GM12874 (cell line): ENCODE results near the gene PSMC5.

Experiments
- CTCF ChIP-seq: IDR thresholded peaks from 2 replicates; pipeline ENCODE4 v1.5.1; 2011; ENCODE audit warnings: low read depth, mild to moderate bottlenecking, control low read depth, low read length, moderate library complexity; ENCODE audit not compliant: insufficient read depth

PSMC5 gene

DNA sequence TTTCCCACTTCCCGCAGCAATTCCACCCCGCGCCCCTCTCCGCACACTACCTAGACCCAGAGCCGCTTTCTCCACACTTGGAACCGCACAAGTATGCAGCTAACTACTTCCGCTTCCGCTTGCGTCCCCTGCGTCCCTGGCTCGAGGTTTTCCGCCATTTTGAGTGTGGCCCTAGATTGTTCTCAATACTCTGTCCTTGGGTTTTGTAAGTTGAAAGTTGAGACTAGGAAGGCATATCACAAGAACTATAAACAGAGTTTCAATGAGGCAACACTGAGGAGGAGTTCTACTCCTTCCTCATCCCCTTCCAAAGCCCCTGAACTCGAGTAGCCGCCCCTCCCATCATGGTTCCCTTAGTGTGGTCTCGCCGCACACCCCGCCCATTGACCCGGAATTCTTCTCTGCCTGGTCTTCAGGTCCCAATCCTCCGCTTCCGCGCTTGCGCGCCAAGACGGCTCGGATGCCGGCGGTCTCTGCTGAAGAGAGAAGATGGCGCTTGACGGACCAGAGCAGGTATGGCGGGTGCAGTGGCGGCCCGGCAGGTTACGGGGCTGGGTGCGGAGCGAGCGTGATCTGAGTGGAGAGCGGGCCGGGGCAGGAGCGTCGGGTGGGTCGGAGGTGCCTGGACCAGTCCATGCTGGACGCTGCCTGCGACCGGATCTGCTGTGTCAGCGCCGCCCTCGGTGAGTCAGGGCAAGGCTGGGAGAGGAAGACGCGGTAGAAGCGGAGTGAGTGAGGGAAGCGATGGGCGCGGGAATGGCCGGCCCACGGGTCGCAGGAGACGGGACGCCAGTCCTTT, at the start of gene PSMC5, which contains the start of gene FTSJ3:
Gene PSMC5 (plus strand): TSS at position 430 of the 799 bp plus-strand sequence. CDS start 60 bp downstream, at position 490.
Gene FTSJ3 (minus strand): TSS at position 662 of the 799 bp plus-strand sequence. CDS start 761 bp downstream, outside the sequence.
- TF ChIP-seq CTCF = peak; percentile 87

- no peak for TF ChIP-seq CTCF
These were observed 46.7 kb upstream of the PSMC5 start for GRCh38 chr17:63780507-63780906.

DNA sequence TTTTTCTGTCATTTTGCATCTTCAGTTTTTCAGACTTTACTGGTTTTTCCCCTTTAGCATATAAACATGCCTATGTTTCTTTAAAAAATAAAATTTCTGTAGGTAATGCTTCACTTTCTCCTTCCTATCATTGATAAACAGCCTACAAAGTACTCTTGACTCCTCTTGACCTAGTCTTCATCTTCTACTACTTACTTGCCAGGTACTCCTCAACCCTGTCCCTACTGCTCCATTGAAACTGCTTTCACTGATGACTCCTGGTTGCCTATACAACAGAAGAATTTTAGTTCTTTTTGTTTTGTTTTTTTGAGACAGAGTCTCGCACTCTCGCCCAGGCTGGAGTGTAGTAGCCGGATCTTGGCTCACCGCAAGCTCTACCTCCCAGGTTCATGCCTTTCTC, 46.3 kb upstream of the PSMC5 start:
- no peak for TF ChIP-seq CTCF

- TF ChIP-seq CTCF = no peak
These were observed 43.7 kb upstream of the PSMC5 start for GRCh38 chr17:63783522-63783921.

- no peak for TF ChIP-seq CTCF
These were observed 41.7 kb upstream of the PSMC5 start for GRCh38 chr17:63785556-63785955.

DNA sequence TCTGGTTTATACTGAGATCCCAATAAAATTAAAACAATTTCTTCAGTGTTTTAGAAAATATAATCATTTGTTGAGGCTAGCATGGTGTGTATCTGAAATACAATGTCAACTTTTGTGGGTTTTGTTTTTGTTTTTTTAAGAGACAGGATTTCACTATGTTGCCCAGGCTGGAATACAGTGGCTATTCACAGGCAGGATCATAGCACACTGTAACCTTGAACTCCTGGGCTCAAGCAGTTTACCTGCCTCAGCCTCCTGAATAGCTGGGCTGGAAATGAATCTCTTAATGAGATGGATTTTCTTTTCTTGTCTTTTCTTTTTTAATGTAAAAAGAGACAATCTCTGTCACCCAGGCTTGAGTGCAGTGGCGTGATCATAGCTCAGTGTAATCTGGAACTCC, 41.1 kb upstream of the PSMC5 start:
- no peak for TF ChIP-seq CTCF

- no peak for TF ChIP-seq CTCF
These were observed 40.1 kb upstream of the PSMC5 start for GRCh38 chr17:63786971-63787711.
